Vagina (tissue), 2 donors: ENCODE measurements around the gene RPSA. TPM values are rescaled to one million over a fixed set of nuclear protein-coding genes. Genes with fewer than 3 reads are reported as not detected.

Experiments used
- DNase-seq, 2 donors: peaks; one replicate each; pipeline ENCODE4 v3.0.0-alpha.2; 2017; ENCODE audit errors: extremely low spot score in 2 of 2
- H3K27ac ChIP-seq: fragments of 200-600 bp; sonication (generic); one replicate; pipeline ENCODE4 v1.5.1; 2019
- H3K27me3 ChIP-seq: fragments of 200-600 bp; sonication (generic); one replicate; pipeline ENCODE4 v1.5.1; 2019
- H3K36me3 ChIP-seq, 2 donors: fragments of 200-600 bp; sonication (generic); one replicate each; pipeline ENCODE4 v1.5.1; 2017 to 2019
- H3K4me1 ChIP-seq: fragments of 200-600 bp; sonication (generic); one replicate; pipeline ENCODE4 v1.5.1; 2019
- H3K4me3 ChIP-seq, 2 donors: fragments of 200-600 bp; sonication (generic); 1 replicate in 1 of 2; 2 replicates in 1 of 2; pipeline ENCODE4 v1.5.1; 2016 to 2019
- H3K9me3 ChIP-seq: fragments of 200-600 bp; sonication (generic); one replicate; pipeline ENCODE4 v1.5.1; 2019
- POLR2A ChIP-seq, 2 donors: fragments of 450-650 bp; IDR thresholded peaks; one replicate each; pipeline ENCODE4 v1.6.1; 2017; ENCODE audit warnings: antibody characterized with exemption in 2 of 2, mild to moderate bottlenecking in 2 of 2, moderate library complexity in 2 of 2
- POLR2AphosphoS5 ChIP-seq, 2 donors: sonication (generic); formaldehyde crosslinking; IDR thresholded peaks; one replicate each; pipeline ENCODE4 v1.9.0; 2017; ENCODE audit warnings: antibody characterized with exemption in 2 of 2, mild to moderate bottlenecking in 2 of 2, low read depth in 1 of 2; ENCODE audit not compliant: insufficient read depth in 1 of 2
- intact Hi-C: fragments of 100-400 bp; cut with DNase I; formaldehyde crosslinking; loops from one replicate; pipeline ENCODE4 v1.15.1; 2023
- total RNA-seq: library from RNA; depleted of rRNA; stranded (reverse); fragments of >200 nt; gene quantifications from one replicate; pipeline ENCODE4 v1.2.3, GENCODE V29; 2016
- TF ChIP-seq, protein P1 (sequence below), 3 experiments: fragments of 450-650 bp in 2 of 3; fragments of 200-600 bp in 1 of 3; sonication (generic) in 1 of 3; IDR thresholded peaks; one replicate each; pipeline ENCODE4 v1.5.1; 2017 to 2019; ENCODE audit warnings: antibody characterized with exemption in 3 of 3, mild to moderate bottlenecking in 2 of 3, moderate library complexity in 2 of 3

Gene RPSA
- total RNA-seq, 1 donor from 2014 or later = 1,049 TPM

DNA sequence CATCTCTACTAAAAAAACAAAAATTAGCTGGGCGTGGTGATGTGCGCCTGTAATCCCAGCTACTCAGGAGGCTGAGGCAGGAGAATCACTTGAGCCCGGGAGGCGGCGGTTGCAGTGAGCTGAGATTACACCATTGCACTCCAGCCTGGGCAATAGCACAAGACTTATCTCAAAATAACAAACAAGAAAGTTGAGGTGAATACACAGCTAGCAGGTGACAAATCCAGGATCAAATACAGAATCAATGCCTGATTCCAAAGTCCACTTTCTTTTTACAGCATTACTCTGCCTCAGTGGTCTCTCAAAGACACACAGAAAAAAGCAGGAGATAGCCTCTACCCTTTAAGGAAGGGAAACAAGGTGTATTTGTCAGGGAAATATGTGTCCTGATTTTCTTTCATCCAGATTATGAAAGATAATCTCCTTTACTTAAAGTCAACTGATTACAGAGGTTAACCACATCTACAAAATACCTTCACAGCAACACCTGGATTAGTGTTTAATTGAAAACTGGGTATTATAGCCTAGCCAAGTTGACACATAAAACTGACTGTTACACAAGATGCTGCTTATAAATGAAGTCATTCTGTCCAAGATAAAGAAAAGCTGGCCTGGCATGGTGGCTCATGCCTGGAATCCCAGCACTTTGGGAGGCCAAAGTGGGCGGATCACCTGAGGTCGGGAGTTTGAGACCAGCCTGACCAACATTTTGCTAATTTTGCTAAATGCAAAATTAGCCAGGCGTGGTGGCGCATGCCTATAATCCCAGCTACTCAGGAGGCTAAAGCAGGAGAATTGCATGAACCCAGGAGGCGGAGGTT is 27.4 kb upstream of the RPSA start:
- no peak for TF ChIP-seq POLR2A (IDR thresholded peaks at IDR 0.05)
- TF ChIP-seq, protein P1, sequence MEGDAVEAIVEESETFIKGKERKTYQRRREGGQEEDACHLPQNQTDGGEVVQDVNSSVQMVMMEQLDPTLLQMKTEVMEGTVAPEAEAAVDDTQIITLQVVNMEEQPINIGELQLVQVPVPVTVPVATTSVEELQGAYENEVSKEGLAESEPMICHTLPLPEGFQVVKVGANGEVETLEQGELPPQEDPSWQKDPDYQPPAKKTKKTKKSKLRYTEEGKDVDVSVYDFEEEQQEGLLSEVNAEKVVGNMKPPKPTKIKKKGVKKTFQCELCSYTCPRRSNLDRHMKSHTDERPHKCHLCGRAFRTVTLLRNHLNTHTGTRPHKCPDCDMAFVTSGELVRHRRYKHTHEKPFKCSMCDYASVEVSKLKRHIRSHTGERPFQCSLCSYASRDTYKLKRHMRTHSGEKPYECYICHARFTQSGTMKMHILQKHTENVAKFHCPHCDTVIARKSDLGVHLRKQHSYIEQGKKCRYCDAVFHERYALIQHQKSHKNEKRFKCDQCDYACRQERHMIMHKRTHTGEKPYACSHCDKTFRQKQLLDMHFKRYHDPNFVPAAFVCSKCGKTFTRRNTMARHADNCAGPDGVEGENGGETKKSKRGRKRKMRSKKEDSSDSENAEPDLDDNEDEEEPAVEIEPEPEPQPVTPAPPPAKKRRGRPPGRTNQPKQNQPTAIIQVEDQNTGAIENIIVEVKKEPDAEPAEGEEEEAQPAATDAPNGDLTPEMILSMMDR (IDR thresholded peaks at IDR 0.05) = no peak
- TF ChIP-seq POLR2AphosphoS5 (IDR thresholded peaks at IDR 0.05; ENCODE audit: insufficient read depth in 1 of 2, low read depth in 1 of 2) = no peak
- DNase-seq = no peak
- H3K4me1 ChIP-seq = peaks cover 8% of the 10 kb centered on the region
- no peaks in the 10 kb centered on the region for H3K9me3 ChIP-seq
- no peaks in the 10 kb centered on the region for H3K27me3 ChIP-seq
- H3K27ac ChIP-seq = no peak overlapping the region
- intact Hi-C loops = no loop called here
- H3K36me3 ChIP-seq = no peaks in the 10 kb centered on the region
- H3K4me3 ChIP-seq = no peak overlapping the region

DNA sequence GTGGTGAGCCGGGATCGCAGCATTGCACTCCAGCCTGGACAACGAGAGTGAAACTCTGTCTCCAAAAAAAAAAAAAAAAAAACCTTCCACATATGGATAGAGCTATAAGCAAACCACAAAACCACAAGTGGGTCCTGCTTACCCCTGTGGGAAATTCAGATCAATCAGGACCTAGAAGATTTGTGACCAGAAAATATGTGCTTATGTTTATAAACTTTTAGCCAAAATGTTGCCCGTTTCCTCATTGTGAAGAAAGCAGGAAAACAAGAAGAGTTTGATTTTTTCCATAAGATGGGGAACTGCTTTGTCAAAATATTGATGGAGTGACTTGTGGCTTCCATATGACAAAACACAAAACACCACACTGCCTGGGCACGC is 26.8 kb upstream of the RPSA start:
- intact Hi-C loops = no loop called here

GRCh38 chr3:39381432-39381831 is 25.1 kb upstream of the RPSA start:
- intact Hi-C loops = no loop called here
- TF ChIP-seq POLR2AphosphoS5 (IDR thresholded peaks at IDR 0.05; ENCODE audit: insufficient read depth in 1 of 2, low read depth in 1 of 2) (no peak), POLR2A (IDR thresholded peaks at IDR 0.05) (no peak)
- TF ChIP-seq, protein P1 (IDR thresholded peaks at IDR 0.05) = no peak
- no peak for DNase-seq
- Histone ChIP-seq H3K27ac (no peak overlapping the region), H3K27me3 (no peaks in the 10 kb centered on the region), H3K36me3 (no peaks in the 10 kb centered on the region), H3K9me3 (no peaks in the 10 kb centered on the region), H3K4me3 (no peak overlapping the region), H3K4me1 (peaks cover 28% of the 10 kb centered on the region)

More for the DNA sequence above, 26.8 kb upstream of the RPSA start:
- Histone ChIP-seq H3K36me3 (no peaks in the 10 kb centered on the region), H3K4me3 (no peak overlapping the region), H3K27ac (no peak overlapping the region), H3K27me3 (no peaks in the 10 kb centered on the region), H3K9me3 (no peaks in the 10 kb centered on the region), H3K4me1 (peaks cover 13% of the 10 kb centered on the region)
- TF ChIP-seq POLR2AphosphoS5 (IDR thresholded peaks at IDR 0.05; ENCODE audit: insufficient read depth in 1 of 2, low read depth in 1 of 2) (no peak), POLR2A (IDR thresholded peaks at IDR 0.05) (no peak)
- TF ChIP-seq, protein P1 (IDR thresholded peaks at IDR 0.05) = no peak
- DNase-seq = no peak

GRCh38 chr3:39383045-39383880 is 23.3 kb upstream of the RPSA start, which contains the start of gene SLC25A38:
Gene SLC25A38 (plus strand): TSS chr3:39383370. CDS start chr3:39383725, 355 bp downstream.
- Histone ChIP-seq H3K27me3 (no peaks in the 10 kb centered on the region), H3K9me3 (no peaks in the 10 kb centered on the region), H3K27ac (peak within 1 kb of the TSS; percentile 58), H3K4me1 (peaks cover 38% of the 10 kb centered on the region), H3K36me3 (no peaks in the 10 kb centered on the region), H3K4me3 (peak within 1 kb of the TSS; percentile 71 to 81)
- intact Hi-C loops = no loop called here
- TF ChIP-seq POLR2AphosphoS5 (IDR thresholded peaks at IDR 0.05; ENCODE audit: insufficient read depth in 1 of 2, low read depth in 1 of 2) = peak; percentile 14 to 56
- TF ChIP-seq, protein P1 (IDR thresholded peaks at IDR 0.05) = no peak
- DNase-seq = no peak
